Liver (tissue), 3 donors: ENCODE measurements around the gene SNX9.

Experiments used
- EGR1 ChIP-seq, 2 donors: IDR thresholded peaks; 2 replicates each; pipeline ENCODE4 v1.6.1; 2016 to 2018; ENCODE audit warnings: antibody characterized with exemption in 2 of 2, low read depth in 2 of 2
- JUND ChIP-seq, 2 donors: IDR thresholded peaks; 2 replicates each; pipeline ENCODE4 v1.6.1; 2016; ENCODE audit warnings: antibody characterized with exemption in 2 of 2
- NR2F2 ChIP-seq: IDR thresholded peaks from 2 replicates; pipeline ENCODE4 v1.6.1; 2016; ENCODE audit warnings: antibody characterized with exemption
- TAF1 ChIP-seq: conservative IDR thresholded peaks from 2 replicates; pipeline ENCODE4 v1.6.1; 2016; ENCODE audit warnings: antibody characterized with exemption, mild to moderate bottlenecking
- YY1 ChIP-seq: IDR thresholded peaks from 2 replicates; pipeline ENCODE4 v1.6.1; 2016; ENCODE audit warnings: antibody characterized with exemption, mild to moderate bottlenecking
- TF ChIP-seq, protein P1 (sequence below): fragments of 150-350 bp; IDR thresholded peaks from 2 replicates; pipeline ENCODE4 v1.5.1; 2017; ENCODE audit warnings: improper control_type of control experiment, low read depth, low read length; ENCODE audit not compliant: missing input control
- TF ChIP-seq, protein P2 (sequence below): IDR thresholded peaks from 2 replicates; pipeline ENCODE4 v1.6.1; 2016; ENCODE audit warnings: antibody characterized with exemption
- donor health status: healthy.
- donor health status: healthy.

DNA sequence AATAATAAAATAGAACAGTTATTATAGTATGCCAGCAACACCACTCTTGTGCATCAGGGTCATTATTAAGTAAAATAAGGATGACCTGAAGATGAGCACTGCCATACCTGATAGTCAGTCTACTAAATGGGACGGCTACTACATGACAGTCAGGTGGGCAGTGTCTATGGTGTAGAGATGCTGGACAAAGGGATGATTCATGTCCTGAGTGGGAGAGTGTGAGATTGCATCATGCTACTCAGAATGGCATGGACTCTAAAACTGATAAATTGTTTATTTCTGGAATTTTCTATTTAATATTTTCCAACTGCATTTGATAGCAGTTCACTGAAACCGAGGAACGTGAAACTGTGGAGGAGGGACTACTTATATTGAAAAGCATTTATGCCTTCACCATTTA lies 38.8 kb downstream of the SNX9 start:
- TF ChIP-seq, protein P1, sequence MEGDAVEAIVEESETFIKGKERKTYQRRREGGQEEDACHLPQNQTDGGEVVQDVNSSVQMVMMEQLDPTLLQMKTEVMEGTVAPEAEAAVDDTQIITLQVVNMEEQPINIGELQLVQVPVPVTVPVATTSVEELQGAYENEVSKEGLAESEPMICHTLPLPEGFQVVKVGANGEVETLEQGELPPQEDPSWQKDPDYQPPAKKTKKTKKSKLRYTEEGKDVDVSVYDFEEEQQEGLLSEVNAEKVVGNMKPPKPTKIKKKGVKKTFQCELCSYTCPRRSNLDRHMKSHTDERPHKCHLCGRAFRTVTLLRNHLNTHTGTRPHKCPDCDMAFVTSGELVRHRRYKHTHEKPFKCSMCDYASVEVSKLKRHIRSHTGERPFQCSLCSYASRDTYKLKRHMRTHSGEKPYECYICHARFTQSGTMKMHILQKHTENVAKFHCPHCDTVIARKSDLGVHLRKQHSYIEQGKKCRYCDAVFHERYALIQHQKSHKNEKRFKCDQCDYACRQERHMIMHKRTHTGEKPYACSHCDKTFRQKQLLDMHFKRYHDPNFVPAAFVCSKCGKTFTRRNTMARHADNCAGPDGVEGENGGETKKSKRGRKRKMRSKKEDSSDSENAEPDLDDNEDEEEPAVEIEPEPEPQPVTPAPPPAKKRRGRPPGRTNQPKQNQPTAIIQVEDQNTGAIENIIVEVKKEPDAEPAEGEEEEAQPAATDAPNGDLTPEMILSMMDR = no peak
- TF ChIP-seq TAF1 (no peak), YY1 (no peak), JUND (IDR thresholded peaks at IDR 0.05) (no peak), EGR1 (IDR thresholded peaks at IDR 0.05; ENCODE audit: low read depth in 2 of 2) (no peak), NR2F2 (no peak)
- TF ChIP-seq, protein P2, sequence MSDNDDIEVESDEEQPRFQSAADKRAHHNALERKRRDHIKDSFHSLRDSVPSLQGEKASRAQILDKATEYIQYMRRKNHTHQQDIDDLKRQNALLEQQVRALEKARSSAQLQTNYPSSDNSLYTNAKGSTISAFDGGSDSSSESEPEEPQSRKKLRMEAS = no peak
